H1 (cell line): Measurements from ENCODE around the gene ZNF385C. TPM values are rescaled to one million over a fixed set of nuclear protein-coding genes. Genes with fewer than 3 reads are reported as not detected.
A peak's percentile ranks its signal among the peaks of the same experiment; 100 is the strongest.

Experiments
- CTCF ChIA-PET: fragments of 300-600 bp; sonication (Branson Sonifier 250); formaldehyde crosslinking; loops from one replicate; lab custom pipeline; 2021; ENCODE audit not compliant: partially characterized antibody; lab: Charles Lee
- POLR2A ChIA-PET: fragments of 300-600 bp; sonication (Branson Sonifier 250); formaldehyde crosslinking; loops from one replicate; lab custom pipeline; 2021; ENCODE audit warnings: inconsistent platforms; ENCODE audit not compliant: partially characterized antibody; lab: Charles Lee
- DNase-seq, 2 experiments: peaks; one replicate each; pipeline versions ENCODE4 v3.0.0 to v3.0.0-alpha.2; 2010 to 2022; ENCODE audit warnings: low spot score in 2 of 2, low read depth in 1 of 2, mixed read lengths in 1 of 2
- FAIRE-seq: peaks from 2 replicates; lab custom pipeline; 2011; peaks lifted over from hg19 to GRCh38; lab: Jason Lieb, UNC
- H2AFZ ChIP-seq: 2 replicates; pipeline ENCODE4 v1.8.1; 2012; ENCODE audit warnings: low read length, inconsistent platforms
- H2AK5ac ChIP-seq: 2 replicates; pipeline ENCODE4 v1.6.1; 2013; ENCODE audit warnings: low read depth, low read length
- H2BK120ac ChIP-seq: replicated peaks from 2 replicates; pipeline ENCODE3; 2013; ENCODE audit warnings: low read depth, low read length, inconsistent platforms
- H2BK12ac ChIP-seq: 2 replicates; pipeline ENCODE4 v1.6.1; 2013; ENCODE audit warnings: low read depth, low read length
- H2BK15ac ChIP-seq: 2 replicates; pipeline ENCODE4 v1.6.1; 2013; ENCODE audit warnings: low read length
- H2BK20ac ChIP-seq: 2 replicates; pipeline ENCODE4 v1.6.1; 2013; ENCODE audit warnings: low read length
- H2BK5ac ChIP-seq: 2 replicates; pipeline ENCODE4 v1.6.1; 2013; ENCODE audit warnings: low read depth, low read length
- H3K14ac ChIP-seq: 2 replicates; pipeline ENCODE4 v1.6.1; 2013; ENCODE audit warnings: inconsistent platforms; ENCODE audit not compliant: insufficient read length
- H3K18ac ChIP-seq: 2 replicates; pipeline ENCODE4 v1.6.1; 2013; ENCODE audit warnings: low read length; ENCODE audit errors: extremely low read depth
- H3K23ac ChIP-seq: 2 replicates; pipeline ENCODE4 v1.6.1; 2013; ENCODE audit warnings: inconsistent platforms; ENCODE audit not compliant: insufficient read length
- H3K23me2 ChIP-seq: 2 replicates; pipeline ENCODE4 v1.6.1; 2013; ENCODE audit warnings: low read depth, low read length
- H3K27ac ChIP-seq: 2 replicates; pipeline ENCODE4 v1.6.1; 2011; ENCODE audit warnings: low read depth, low read length, inconsistent platforms
- H3K27me3 ChIP-seq, 4 experiments: replicated peaks in 1 of 4; 1 replicate in 1 of 4; 2 replicates in 3 of 4; pipeline versions ENCODE4 v1.6.1 to v1.8.1; 2011 to 2013; ENCODE audit warnings: low read length in 3 of 4, mild to moderate bottlenecking in 3 of 4, inconsistent platforms in 2 of 4, mixed read lengths in 2 of 4, moderate library complexity in 1 of 4; ENCODE audit not compliant: control insufficient read depth in 3 of 4, insufficient read depth in 3 of 4; ENCODE audit errors: extremely low read depth in 1 of 4
- H3K36me3 ChIP-seq, 4 experiments: 2 replicates each; pipeline versions ENCODE4 v1.6.1 to v1.8.1; 2011 to 2013; ENCODE audit warnings: mild to moderate bottlenecking in 4 of 4, low read length in 3 of 4, moderate library complexity in 2 of 4, control low read depth in 1 of 4, inconsistent platforms in 1 of 4; ENCODE audit not compliant: insufficient read depth in 4 of 4, control insufficient read depth in 2 of 4
- H3K4ac ChIP-seq: replicated peaks from 2 replicates; pipeline ENCODE3; 2013; ENCODE audit warnings: low read length, low read depth, mixed read lengths, inconsistent platforms; ENCODE audit not compliant: insufficient read length
- H3K4me1 ChIP-seq, 4 experiments: replicated peaks in 1 of 4; 1 replicate in 1 of 4; 2 replicates in 3 of 4; pipeline versions ENCODE4 v1.6.1 to v1.8.1; 2011 to 2013; ENCODE audit warnings: low read length in 3 of 4, inconsistent platforms in 2 of 4, mixed read lengths in 1 of 4; ENCODE audit not compliant: insufficient read depth in 4 of 4, control insufficient read depth in 3 of 4
- H3K4me2 ChIP-seq, 2 experiments: 2 replicates each; pipeline versions ENCODE4 v1.6.1 to v1.8.1; 2011 to 2013; ENCODE audit warnings: low read depth in 2 of 2, low read length in 2 of 2, control low read depth in 1 of 2, inconsistent platforms in 1 of 2, mild to moderate bottlenecking in 1 of 2; ENCODE audit not compliant: insufficient read depth in 1 of 2
- H3K4me3 ChIP-seq, 4 experiments: fragments of 200-600, 300-600 bp in 1 of 4; sonication (generic), shearing (Covaris generic), sonication (Bioruptor Twin) in 1 of 4; 2 replicates each; pipeline versions ENCODE4 v1.5.1 to v1.8.1; 2011 to 2016; ENCODE audit warnings: low read length in 4 of 4, low read depth in 3 of 4, control low read depth in 2 of 4, inconsistent platforms in 2 of 4, mild to moderate bottlenecking in 2 of 4, mixed read lengths in 1 of 4, moderate library complexity in 1 of 4; ENCODE audit not compliant: insufficient read depth in 2 of 4; ENCODE audit errors: extremely low read depth in 1 of 4
- H3K56ac ChIP-seq: replicated peaks from 2 replicates; pipeline ENCODE3; 2013; ENCODE audit warnings: low read depth, mild to moderate bottlenecking, mixed read lengths, low read length, inconsistent platforms; ENCODE audit not compliant: insufficient read length
- H3K79me1 ChIP-seq: 2 replicates; pipeline ENCODE4 v1.6.1; 2013; ENCODE audit warnings: low read depth, low read length, control low read depth
- H3K79me2 ChIP-seq, 2 experiments: 2 replicates each; pipeline versions ENCODE4 v1.6.1 to v1.8.1; 2012 to 2013; ENCODE audit warnings: low read length in 2 of 2, mild to moderate bottlenecking in 2 of 2, inconsistent platforms in 1 of 2; ENCODE audit not compliant: insufficient read depth in 2 of 2, control insufficient read depth in 1 of 2
- H3K9ac ChIP-seq, 4 experiments: replicated peaks in 1 of 4; 1 replicate in 1 of 4; 2 replicates in 3 of 4; pipeline versions ENCODE4 v1.6.1 to v1.8.1; 2011 to 2013; ENCODE audit warnings: low read depth in 3 of 4, low read length in 3 of 4, control low read depth in 2 of 4, mild to moderate bottlenecking in 2 of 4, moderate library complexity in 2 of 4, inconsistent platforms in 1 of 4; ENCODE audit errors: extremely low read depth in 1 of 4
- H3K9me3 ChIP-seq, 2 experiments: 2 replicates each; pipeline versions ENCODE4 v1.6.1 to v1.8.1; 2012 to 2013; ENCODE audit warnings: mild to moderate bottlenecking in 2 of 2, moderate library complexity in 2 of 2, control low read depth in 1 of 2, inconsistent platforms in 1 of 2, low read depth in 1 of 2, low read length in 1 of 2, mixed read lengths in 1 of 2; ENCODE audit not compliant: insufficient read depth in 2 of 2
- H4K20me1 ChIP-seq, 2 experiments: replicated peaks in 1 of 2; 2 replicates each; pipeline versions ENCODE3 to v1.8.1; 2011 to 2013; ENCODE audit warnings: inconsistent platforms in 2 of 2, low read length in 2 of 2, mild to moderate bottlenecking in 1 of 2; ENCODE audit not compliant: insufficient read depth in 2 of 2, control insufficient read depth in 1 of 2
- H4K5ac ChIP-seq: 2 replicates; pipeline ENCODE4 v1.6.1; 2013; ENCODE audit warnings: low read length, low read depth, mixed read lengths, inconsistent platforms; ENCODE audit not compliant: insufficient read length
- H4K8ac ChIP-seq: 2 replicates; pipeline ENCODE4 v1.8.0; 2013; ENCODE audit warnings: mild to moderate bottlenecking, moderate library complexity, low read length, inconsistent platforms; ENCODE audit not compliant: insufficient read depth; ENCODE audit errors: extremely low read depth
- H4K91ac ChIP-seq: replicated peaks from 2 replicates; pipeline ENCODE3; 2013; ENCODE audit warnings: low read length, mixed read lengths, inconsistent platforms; ENCODE audit not compliant: insufficient read length
- CHD1 ChIP-seq: IDR thresholded peaks from 2 replicates; pipeline ENCODE4 v1.6.1; 2012; ENCODE audit warnings: low read depth, low read length, improper control_type of control experiment
- CREB1 ChIP-seq: IDR thresholded peaks from 2 replicates; pipeline ENCODE4 v1.6.1; 2012; ENCODE audit warnings: inconsistent platforms
- CTBP2 ChIP-seq: IDR thresholded peaks from 2 replicates; pipeline ENCODE4 v1.7.0; 2011; ENCODE audit warnings: borderline replicate concordance, mild to moderate bottlenecking, moderate library complexity, mixed read lengths, low read length; ENCODE audit not compliant: insufficient read depth, insufficient read length
- MAFK ChIP-seq: IDR thresholded peaks from 2 replicates; pipeline ENCODE4 v1.6.1; 2012; ENCODE audit warnings: low read depth, mild to moderate bottlenecking, improper control_type of control experiment, low read length
- PHF8 ChIP-seq: fragments of 200-600 bp; sonication (generic); conservative IDR thresholded peaks from 2 replicates; pipeline ENCODE4 v1.7.1; 2012; ENCODE audit warnings: low read depth, mild to moderate bottlenecking, inconsistent platforms, low read length, moderate library complexity
- POLR2AphosphoS5 ChIP-seq: IDR thresholded peaks from 2 replicates; pipeline ENCODE4 v1.6.1; 2011; ENCODE audit warnings: low read depth, low read length
- RBBP5 ChIP-seq: IDR thresholded peaks from 2 replicates; pipeline ENCODE4 v1.7.1; 2012; ENCODE audit warnings: low read depth, mild to moderate bottlenecking, inconsistent platforms, low read length, moderate library complexity, borderline replicate concordance
- SIRT6 ChIP-seq: IDR thresholded peaks from one replicate; pipeline ENCODE4 v1.7.1; 2012; ENCODE audit warnings: low read length, inconsistent platforms
- SIX5 ChIP-seq: IDR thresholded peaks from 2 replicates; pipeline ENCODE4 v1.6.1; 2011; ENCODE audit warnings: mild to moderate bottlenecking, low read depth, low read length
- SRF ChIP-seq: IDR thresholded peaks from 2 replicates; pipeline ENCODE4 v1.6.1; 2011; ENCODE audit warnings: mild to moderate bottlenecking, low read depth, low read length, moderate library complexity
- TAF1 ChIP-seq: IDR thresholded peaks from 2 replicates; pipeline ENCODE4 v1.6.1; 2011; ENCODE audit warnings: mild to moderate bottlenecking, low read depth, low read length
- TBP ChIP-seq: IDR thresholded peaks from 2 replicates; pipeline ENCODE4 v1.6.1; 2011; ENCODE audit warnings: low read depth, low read length, improper control_type of control experiment
- WGBS, 2 experiments: shearing (Covaris generic) in 1 of 2; methylation state at CpG; one replicate each; pipeline versions ENCODE4 v1.1.6 to v1.1.7; 2013 to 2015; ENCODE audit warnings: low lambda C conversion rate in 2 of 2, mixed read lengths in 2 of 2, inconsistent platforms in 1 of 2, low coverage in 1 of 2, missing lambda C conversion rate in 1 of 2; ENCODE audit not compliant: insufficient replicate concordance in 2 of 2, insufficient coverage in 1 of 2, insufficient read length in 1 of 2; ENCODE audit errors: extremely low coverage in 1 of 2, missing lambda C conversion rate in 1 of 2; 5-methylcytosine and 5-hydroxymethylcytosine counted together
- polyA plus RNA-seq, 7 experiments: library from polyadenylated mRNA; depleted of rRNA in 3 of 7; stranded (reverse) in 5 of 7; unstranded in 2 of 7; fragments of >200 nt in 5 of 7; fragments of 200-250 nt in 2 of 7; gene quantifications; 1 replicate in 5 of 7; 2 replicates in 1 of 7; 4 replicates in 1 of 7; pipeline versions ENCODE4 v1.2.1 to v1.2.3, GENCODE V29; 2011 to 2013; ENCODE audit warnings: missing spikeins in 2 of 7, mixed read lengths in 2 of 7
- total RNA-seq: library from RNA; stranded (reverse); fragmentation: NEBNext Ultra II Directional; extraction: Animal tissue kit (Norgen Biotek cat#: 25700); gene quantifications from 2 replicates; pipeline ENCODE4 v1.2.1, GENCODE V29; 2021
- TF ChIP-seq, protein P1 (sequence below): IDR thresholded peaks from 2 replicates; pipeline ENCODE4 v1.6.1; 2011; ENCODE audit warnings: low read depth, mild to moderate bottlenecking, low read length; ENCODE audit not compliant: insufficient read depth

Gene ZNF385C
- total and polyA plus RNA-seq, 2 of the 8 experiments (the other 6 are each of a cell fraction or from before 2014, with no cell fraction given) = 3.9 to 6.1 TPM

DNA sequence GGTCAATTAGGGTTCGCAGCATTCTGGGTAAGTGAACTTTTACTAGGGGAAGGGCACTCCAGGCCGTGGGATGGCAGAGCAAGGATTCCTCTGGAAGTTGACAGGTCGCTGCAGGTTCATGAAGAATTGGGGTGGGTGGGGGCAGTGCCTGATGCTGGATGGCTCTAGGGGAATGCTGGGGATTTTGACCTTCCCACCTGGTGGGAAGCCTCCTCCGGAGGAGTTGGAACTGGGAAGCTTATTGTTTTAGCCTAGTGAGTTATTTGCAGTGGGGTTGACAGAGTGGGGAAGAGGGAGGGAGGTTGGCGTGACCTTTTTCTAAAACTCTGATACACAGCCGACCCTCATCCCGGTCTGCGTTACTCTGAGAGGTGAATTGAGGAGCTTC lies 47.3 kb downstream of the ZNF385C start:
- Histone ChIP-seq H2AFZ (peak overlapping the region; percentile 81; the same call in 1 of the 2 replicates), H2AK5ac (no peak overlapping the region), H3K36me3 (no peaks in the 10 kb centered on the region), H2BK5ac (peak overlapping the region; percentile 83; the same call in 1 of the 2 replicates), H3K18ac (peak overlapping the region; percentile 51; the same call in 1 of the 2 replicates), H2BK15ac (0 out of 2 replicates have a peak overlapping the region, but pooled peaks have one; percentile 21), H2BK120ac (no peak overlapping the region), H3K27ac (no peak overlapping the region), H3K4ac (peak overlapping the region; percentile 29), H2BK12ac (0 out of 2 replicates have a peak overlapping the region, but pooled peaks have one; percentile 11), H2BK20ac (0 out of 2 replicates have a peak overlapping the region, but pooled peaks have one; percentile 73), H3K79me1 (no peaks in the 10 kb centered on the region), H3K4me2 (peak overlapping the region; percentile 65 to 96), H4K8ac (no peak overlapping the region), H3K27me3 (peaks cover 0 to 4% (median 1%) of the 10 kb centered on the region in 4 experiments; a peak in 3 of 7 replicates), H4K5ac (peak overlapping the region; percentile 21), H3K23me2 (peaks cover 8% of the 10 kb centered on the region; the same call in 1 of the 2 replicates), H3K4me3 (peak overlapping the region; percentile 35 to 73 (median 38)), H4K91ac (peak overlapping the region; percentile 86), H4K20me1 (no peaks in the 10 kb centered on the region), H3K14ac (no peak overlapping the region), H3K79me2 (no peaks in the 10 kb centered on the region), H3K4me1 (peaks cover 0 to 28% (median 14%) of the 10 kb centered on the region in 4 experiments; a peak in 6 of 7 replicates), H3K23ac (no peak overlapping the region), H3K9ac (no peak overlapping the region; a peak in 1 of 7 replicates), H3K56ac (peak overlapping the region; percentile 11), H3K9me3 (no peaks in the 10 kb centered on the region)
- no peak for DNase-seq
- CTCF ChIA-PET = interaction anchor here (0.9 to 1.6 kb wide), 17 partner anchors 9 to 70 kb away, joined by 3 to 10 read pairs (median 5); partner anchors contain the start of genes KAT2A and NKIRAS2
- POLR2A ChIA-PET = interaction anchor here (1.1 to 1.8 kb wide), 4 partner anchors 10 to 48 kb away, joined by 4 to 5 read pairs (median 4); partner anchors contain the start of genes DNAJC7 and ZNF385C
- 52% methylated on average over 8 of the region's 8 CpGs; no CpG with 5 or more reads in 1 of the 2 experiments for WGBS, 2 experiments
- no peak for FAIRE-seq
- no peak for TF ChIP-seq SRF
- no peak for TF ChIP-seq CREB1
- TF ChIP-seq CTBP2 = no peak
- no peak for TF ChIP-seq RBBP5
- TF ChIP-seq TAF1 = 0 out of 2 replicates have a peak, but pooled peaks have one; percentile 3
- TF ChIP-seq, protein P1, sequence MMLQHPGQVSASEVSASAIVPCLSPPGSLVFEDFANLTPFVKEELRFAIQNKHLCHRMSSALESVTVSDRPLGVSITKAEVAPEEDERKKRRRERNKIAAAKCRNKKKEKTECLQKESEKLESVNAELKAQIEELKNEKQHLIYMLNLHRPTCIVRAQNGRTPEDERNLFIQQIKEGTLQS = no peak
- TF ChIP-seq POLR2AphosphoS5 = no peak
- TF ChIP-seq CHD1 = no peak
- no peak for TF ChIP-seq SIRT6
- no peak for TF ChIP-seq MAFK
- no peak for TF ChIP-seq PHF8
- 0 out of 2 replicates have a peak, but pooled peaks have one; percentile 4 for TF ChIP-seq TBP
- TF ChIP-seq SIX5 = no peak
